Vagina (tissue), 2 donors: ENCODE measurements around the gene SRF. TPM values are rescaled to one million over a fixed set of nuclear protein-coding genes. Genes with fewer than 3 reads are reported as not detected.

Experiments used
- DNase-seq, 2 donors: peaks; one replicate each; pipeline ENCODE4 v3.0.0-alpha.2; 2017; ENCODE audit errors: extremely low spot score in 2 of 2
- H3K27ac ChIP-seq: fragments of 200-600 bp; sonication (generic); one replicate; pipeline ENCODE4 v1.5.1; 2019
- H3K27me3 ChIP-seq: fragments of 200-600 bp; sonication (generic); one replicate; pipeline ENCODE4 v1.5.1; 2019
- H3K36me3 ChIP-seq, 2 donors: fragments of 200-600 bp; sonication (generic); one replicate each; pipeline ENCODE4 v1.5.1; 2017 to 2019
- H3K4me1 ChIP-seq: fragments of 200-600 bp; sonication (generic); one replicate; pipeline ENCODE4 v1.5.1; 2019
- H3K4me3 ChIP-seq, 2 donors: fragments of 200-600 bp; sonication (generic); 1 replicate in 1 of 2; 2 replicates in 1 of 2; pipeline ENCODE4 v1.5.1; 2016 to 2019
- H3K9me3 ChIP-seq: fragments of 200-600 bp; sonication (generic); one replicate; pipeline ENCODE4 v1.5.1; 2019
- CTCF ChIP-seq, 3 experiments: fragments of 450-650 bp in 2 of 3; fragments of 200-600 bp in 1 of 3; sonication (generic) in 1 of 3; IDR thresholded peaks; one replicate each; pipeline ENCODE4 v1.5.1; 2017 to 2019; ENCODE audit warnings: antibody characterized with exemption in 3 of 3, mild to moderate bottlenecking in 2 of 3, moderate library complexity in 2 of 3
- POLR2A ChIP-seq, 2 donors: fragments of 450-650 bp; IDR thresholded peaks; one replicate each; pipeline ENCODE4 v1.6.1; 2017; ENCODE audit warnings: antibody characterized with exemption in 2 of 2, mild to moderate bottlenecking in 2 of 2, moderate library complexity in 2 of 2
- POLR2AphosphoS5 ChIP-seq, 2 donors: sonication (generic); formaldehyde crosslinking; IDR thresholded peaks; one replicate each; pipeline ENCODE4 v1.9.0; 2017; ENCODE audit warnings: antibody characterized with exemption in 2 of 2, mild to moderate bottlenecking in 2 of 2, low read depth in 1 of 2; ENCODE audit not compliant: insufficient read depth in 1 of 2
- intact Hi-C: fragments of 100-400 bp; cut with DNase I; formaldehyde crosslinking; loops from one replicate; pipeline ENCODE4 v1.15.1; 2023
- total RNA-seq: library from RNA; depleted of rRNA; stranded (reverse); fragments of >200 nt; gene quantifications from one replicate; pipeline ENCODE4 v1.2.3, GENCODE V29; 2016

SRF gene
- total RNA-seq, 1 donor from 2014 or later, result 28.2 TPM

GRCh38 chr6:43222418-43223059 lies 51.5 kb downstream of the SRF start:
- intact Hi-C loops, result no loop called here
- H3K9me3 ChIP-seq, result no peaks in the 10 kb centered on the region
- peaks cover 0 to 22% of the 10 kb centered on the region in 2 donors for H3K36me3 ChIP-seq
- H3K27ac ChIP-seq, result no peak overlapping the region
- TF ChIP-seq CTCF (IDR thresholded peaks at IDR 0.05), result no peak
- TF ChIP-seq POLR2AphosphoS5 (IDR thresholded peaks at IDR 0.05; ENCODE audit: insufficient read depth in 1 of 2, low read depth in 1 of 2), result no peak
- no peak for TF ChIP-seq POLR2A (IDR thresholded peaks at IDR 0.05)
- DNase-seq, result no peak
- no peaks in the 10 kb centered on the region for H3K27me3 ChIP-seq
- H3K4me1 ChIP-seq, result no peaks in the 10 kb centered on the region
- H3K4me3 ChIP-seq, result no peak overlapping the region

DNA sequence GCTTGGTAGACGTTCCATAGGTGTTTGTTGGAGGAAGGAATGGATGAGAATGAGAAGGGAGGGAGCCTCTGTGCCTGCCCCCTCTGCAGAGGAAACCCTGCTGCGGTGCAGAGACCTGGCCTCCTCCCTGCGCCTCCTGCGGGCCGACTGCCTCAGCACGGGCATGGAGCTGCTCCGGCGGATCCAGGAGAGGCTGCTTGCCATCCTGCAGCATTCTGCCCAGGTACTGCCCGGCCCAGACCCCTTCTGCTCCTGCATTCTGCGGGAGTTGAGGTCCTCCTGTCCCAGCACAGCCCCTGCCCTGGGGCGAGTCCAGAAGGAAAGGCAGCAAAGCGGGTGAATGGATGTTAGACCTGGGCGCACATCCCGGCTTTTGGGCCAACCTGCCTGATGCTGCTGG lies 52.1 kb downstream of the SRF start:
- Histone ChIP-seq H3K36me3 (peaks cover 0 to 22% of the 10 kb centered on the region in 2 donors), H3K9me3 (no peaks in the 10 kb centered on the region), H3K4me3 (no peak overlapping the region), H3K27me3 (no peaks in the 10 kb centered on the region), H3K27ac (no peak overlapping the region), H3K4me1 (peaks cover under 1% of the 10 kb centered on the region)
- TF ChIP-seq CTCF (IDR thresholded peaks at IDR 0.05) (no peak), POLR2A (IDR thresholded peaks at IDR 0.05) (no peak), POLR2AphosphoS5 (IDR thresholded peaks at IDR 0.05; ENCODE audit: insufficient read depth in 1 of 2, low read depth in 1 of 2) (no peak)
- no peak for DNase-seq
- intact Hi-C loops, result no loop called here

DNA sequence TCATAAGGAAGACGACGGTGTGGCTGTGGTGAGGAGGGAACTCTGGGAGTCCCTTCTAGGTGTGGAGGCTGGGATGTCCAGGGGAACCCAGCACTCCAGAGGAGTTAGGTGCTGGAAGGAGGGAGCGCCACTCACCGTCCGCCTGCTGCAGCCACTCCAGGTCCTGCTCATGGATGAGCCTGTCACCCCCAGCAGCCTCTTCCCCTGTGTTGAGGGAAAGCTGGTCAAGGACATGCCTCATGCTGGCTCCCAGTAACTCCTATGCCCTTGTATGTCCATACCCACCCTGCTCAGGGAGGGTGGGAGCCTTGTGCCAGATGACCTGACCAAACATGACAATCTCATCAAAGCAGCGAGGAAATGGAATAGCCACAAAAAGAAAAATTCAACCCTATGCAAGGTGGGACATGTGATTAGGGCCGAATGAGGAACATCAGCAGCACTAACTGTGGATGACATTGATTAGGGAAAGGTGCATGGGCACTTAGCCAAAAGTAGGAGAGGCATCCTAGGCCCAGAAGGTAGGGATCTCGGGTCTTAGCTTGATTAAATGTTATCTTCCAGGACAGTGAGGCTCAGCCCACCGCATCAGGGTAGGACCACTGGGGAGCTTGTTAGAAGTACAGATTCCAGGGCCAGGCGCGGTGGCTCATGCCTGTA lies 55.3 kb downstream of the SRF start:
- no peak for DNase-seq
- peaks cover 7% of the 10 kb centered on the region for H3K4me1 ChIP-seq
- intact Hi-C loops, result no loop called here

GRCh38 chr6:43228951-43229802 lies 58.1 kb downstream of the SRF start, which contains the start of gene DNPH1:
TSS of gene DNPH1 (minus strand) at chr6:43229481. CDS start at chr6:43229456, 25 bp downstream.
- intact Hi-C loops, result no loop called here
- DNase-seq, result no peak
- no peaks in the 10 kb centered on the region for H3K27me3 ChIP-seq
- H3K4me1 ChIP-seq, result peaks cover 7% of the 10 kb centered on the region
- TF ChIP-seq CTCF (IDR thresholded peaks at IDR 0.05) (peak; percentile 83 to 89 (median 87)), POLR2AphosphoS5 (IDR thresholded peaks at IDR 0.05; ENCODE audit: insufficient read depth in 1 of 2, low read depth in 1 of 2) (no peak), POLR2A (IDR thresholded peaks at IDR 0.05) (no peak)
- peak within 1 kb of the TSS; percentile 47 for H3K27ac ChIP-seq
- no peaks in the 10 kb centered on the region for H3K9me3 ChIP-seq
- peak within 1 kb of the TSS; percentile 55 to 71 for H3K4me3 ChIP-seq
- peaks cover 0 to 6% of the 10 kb centered on the region in 2 donors for H3K36me3 ChIP-seq

More for the DNA sequence above, 55.3 kb downstream of the SRF start:
- H3K9me3 ChIP-seq, result no peaks in the 10 kb centered on the region
- H3K27me3 ChIP-seq, result no peaks in the 10 kb centered on the region
- no peak overlapping the region for H3K4me3 ChIP-seq
- H3K27ac ChIP-seq, result no peak overlapping the region
- TF ChIP-seq CTCF (IDR thresholded peaks at IDR 0.05), result no peak
- no peak for TF ChIP-seq POLR2AphosphoS5 (IDR thresholded peaks at IDR 0.05; ENCODE audit: insufficient read depth in 1 of 2, low read depth in 1 of 2)
- TF ChIP-seq POLR2A (IDR thresholded peaks at IDR 0.05), result no peak
- peaks cover 0 to 15% of the 10 kb centered on the region in 2 donors for H3K36me3 ChIP-seq
